Ectodermal cell (in vitro differentiated cells): ENCODE data around the gene EMID1.
"Not testable (repeated sequence)": the region's sequence is repeated elsewhere in the genome, so short reads cannot be mapped to it uniquely, and the experiment has no call there.

Experiments
- H3K27ac ChIP-seq: 2 replicates; pipeline ENCODE4 v1.7.0; 2013; ENCODE audit warnings: mild to moderate bottlenecking, low read depth, low read length; ENCODE audit not compliant: insufficient read depth, poor library complexity, severe bottlenecking
- H3K27me3 ChIP-seq: 2 replicates; pipeline ENCODE4 v1.7.0; 2013; ENCODE audit warnings: mild to moderate bottlenecking, low read length; ENCODE audit not compliant: insufficient read depth, control insufficient read depth, poor library complexity, severe bottlenecking
- H3K36me3 ChIP-seq: one replicate; pipeline ENCODE4 v1.7.0; 2013; ENCODE audit warnings: low read length; ENCODE audit not compliant: control insufficient read depth, insufficient read depth
- H3K4me1 ChIP-seq: one replicate; pipeline ENCODE4 v1.7.0; 2013; ENCODE audit warnings: low read length; ENCODE audit not compliant: control insufficient read depth, insufficient read depth
- H3K4me3 ChIP-seq: 2 replicates; pipeline ENCODE4 v1.7.0; 2013; ENCODE audit warnings: low read depth, low read length, control low read depth; ENCODE audit not compliant: insufficient read depth
- H3K9me3 ChIP-seq: 2 replicates; pipeline ENCODE4 v1.7.0; 2013; ENCODE audit warnings: mild to moderate bottlenecking, low read length, moderate library complexity; ENCODE audit not compliant: control insufficient read depth
- WGBS, 2 experiments: methylation state at CpG; one replicate each; pipeline ENCODE4 v1.1.7; 2013; ENCODE audit warnings: missing lambda C conversion rate in 2 of 2; 5-methylcytosine and 5-hydroxymethylcytosine counted together

The EMID1 gene

GRCh38 chr22:29231971-29232959, 26.6 kb downstream of the EMID1 start:
- H3K4me1 ChIP-seq, result no peaks in the 10 kb centered on the region
- H3K27me3 ChIP-seq, result no peaks in the 10 kb centered on the region
- H3K27ac ChIP-seq, result no peak overlapping the region
- H3K4me3 ChIP-seq, result no peak overlapping the region
- H3K36me3 ChIP-seq, result no peaks in the 10 kb centered on the region
- WGBS, 2 experiments, result 86 to 88% methylated on average over 22 of the region's 22 CpGs
- H3K9me3 ChIP-seq, result no peaks in the 10 kb centered on the region

GRCh38 chr22:29233277-29233877, 27.7 kb downstream of the EMID1 start:
- H3K4me3 ChIP-seq, result no peak overlapping the region
- WGBS, 2 experiments, result 89 to 92% methylated on average over 1 of the region's 1 CpG
- H3K9me3 ChIP-seq, result no peaks in the 10 kb centered on the region
- H3K4me1 ChIP-seq, result no peaks in the 10 kb centered on the region
- H3K27ac ChIP-seq, result no peak overlapping the region
- H3K36me3 ChIP-seq, result no peaks in the 10 kb centered on the region
- no peaks in the 10 kb centered on the region for H3K27me3 ChIP-seq

- not testable (repeated sequence) for H3K9me3 ChIP-seq, H3K27ac ChIP-seq, H3K4me3 ChIP-seq, H3K4me1 ChIP-seq, H3K27me3 ChIP-seq, H3K36me3 ChIP-seq
- WGBS, 2 experiments, result 92 to 93% methylated on average over 9 of the region's 9 CpGs
Observed at GRCh38 chr22:29240481-29240880, 34.8 kb downstream of the EMID1 start.

- no peaks in the 10 kb centered on the region for H3K4me1 ChIP-seq
- WGBS, 2 experiments, result 92 to 94% methylated on average over 11 of the region's 11 CpGs
- H3K27me3 ChIP-seq, result no peaks in the 10 kb centered on the region
- H3K36me3 ChIP-seq, result peaks cover 4% of the 10 kb centered on the region
- no peak overlapping the region for H3K27ac ChIP-seq
- no peaks in the 10 kb centered on the region for H3K9me3 ChIP-seq
- no peak overlapping the region for H3K4me3 ChIP-seq
Observed at GRCh38 chr22:29243874-29244446, 38.3 kb downstream of the EMID1 start.

- Histone ChIP-seq H3K27ac (no peak overlapping the region), H3K27me3 (no peaks in the 10 kb centered on the region), H3K4me3 (no peak overlapping the region), H3K9me3 (no peaks in the 10 kb centered on the region), H3K4me1 (no peaks in the 10 kb centered on the region), H3K36me3 (peaks cover 4% of the 10 kb centered on the region)
- WGBS, 2 experiments, result 87 to 88% methylated on average over 7 of the region's 7 CpGs
Observed at GRCh38 chr22:29244785-29245625, 39.3 kb downstream of the EMID1 start.

- H3K9me3 ChIP-seq, result no peaks in the 10 kb centered on the region
- no peak overlapping the region for H3K27ac ChIP-seq
- no peak overlapping the region for H3K4me3 ChIP-seq
- H3K4me1 ChIP-seq, result no peaks in the 10 kb centered on the region
- 54 to 57% methylated on average over 11 of the region's 11 CpGs for WGBS, 2 experiments
- no peaks in the 10 kb centered on the region for H3K27me3 ChIP-seq
- H3K36me3 ChIP-seq, result peaks cover 4% of the 10 kb centered on the region
Observed at GRCh38 chr22:29245626-29246385, 40.1 kb downstream of the EMID1 start.

GRCh38 chr22:29247891-29248290, 42.2 kb downstream of the EMID1 start:
- 91 to 97% methylated on average over 10 of the region's 10 CpGs for WGBS, 2 experiments
- not testable (repeated sequence) for H3K9me3 ChIP-seq, H3K4me1 ChIP-seq, H3K4me3 ChIP-seq, H3K36me3 ChIP-seq, H3K27ac ChIP-seq, H3K27me3 ChIP-seq

GRCh38 chr22:29251265-29251664, 45.6 kb downstream of the EMID1 start:
- WGBS, 2 experiments, result 88 to 92% methylated on average over 5 of the region's 5 CpGs
- Histone ChIP-seq H3K9me3 (no peaks in the 10 kb centered on the region), H3K4me1 (peaks cover 7% of the 10 kb centered on the region), H3K4me3 (no peak overlapping the region), H3K27ac (no peak overlapping the region), H3K36me3 (no peaks in the 10 kb centered on the region), H3K27me3 (no peaks in the 10 kb centered on the region)
